Gastroesophageal sphincter (tissue), 3 donors: Measurements from ENCODE around the gene CMSS1.

Source experiments
- CTCF ChIP-seq, 4 experiments: fragments of 200-600 bp in 2 of 4; fragments of 450-650 bp in 2 of 4; sonication (generic) in 1 of 4; IDR thresholded peaks; one replicate each; pipeline ENCODE4 v1.5.1; 2017 to 2019; ENCODE audit warnings: antibody characterized with exemption in 4 of 4, mild to moderate bottlenecking in 2 of 4, moderate library complexity in 2 of 4
- EP300 ChIP-seq: sonication (generic); formaldehyde crosslinking; IDR thresholded peaks from one replicate; pipeline ENCODE4 v1.6.1; 2017; ENCODE audit warnings: antibody characterized with exemption, mild to moderate bottlenecking
- POLR2A ChIP-seq, 2 donors: fragments of 450-650 bp; IDR thresholded peaks; one replicate each; pipeline ENCODE4 v1.6.1; 2017; ENCODE audit warnings: antibody characterized with exemption in 2 of 2, mild to moderate bottlenecking in 2 of 2, moderate library complexity in 1 of 2
- POLR2AphosphoS5 ChIP-seq: sonication (generic); formaldehyde crosslinking; IDR thresholded peaks from one replicate; pipeline ENCODE4 v1.6.1; 2017; ENCODE audit warnings: antibody characterized with exemption

DNA sequence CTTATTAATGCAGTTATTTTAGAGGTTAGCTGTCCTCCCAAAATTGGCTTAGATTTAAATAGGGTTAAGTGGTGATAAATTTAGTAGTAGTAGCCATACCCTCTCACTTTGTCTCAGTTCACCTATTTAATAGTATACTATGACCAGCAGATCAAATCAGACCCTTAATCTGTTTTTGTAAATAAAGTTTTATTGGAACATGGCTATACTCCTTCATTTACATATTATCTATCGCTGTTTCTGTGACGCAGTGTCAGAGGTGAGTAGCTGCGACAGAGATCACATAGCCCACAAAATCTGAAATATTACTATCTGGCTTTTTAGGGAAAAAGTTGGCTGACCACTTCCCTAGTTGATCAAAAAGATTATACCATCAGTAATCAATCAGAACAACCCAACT is 183.4 kb downstream of the CMSS1 start:
- TF ChIP-seq POLR2A (IDR thresholded peaks at IDR 0.05) = no peak
- no peak for TF ChIP-seq EP300
- TF ChIP-seq CTCF (IDR thresholded peaks at IDR 0.05) = no peak
- TF ChIP-seq POLR2AphosphoS5 = no peak
